Testis (tissue), 2 donors: ENCODE data around the gene LILRB1.
"Not testable (repeated sequence)": the region's sequence is repeated elsewhere in the genome, so short reads cannot be mapped to it uniquely, and the experiment has no call there.

Experiments
- CTCF ChIP-seq, 3 experiments: fragments of 450-650 bp in 2 of 3; fragments of 200-600 bp in 1 of 3; sonication (generic) in 1 of 3; IDR thresholded peaks; one replicate each; pipeline ENCODE4 v1.5.1; 2016 to 2019; ENCODE audit warnings: antibody characterized with exemption in 3 of 3, mild to moderate bottlenecking in 2 of 3, moderate library complexity in 1 of 3
- POLR2A ChIP-seq: fragments of 450-650 bp; IDR thresholded peaks from one replicate; pipeline ENCODE4 v1.6.1; 2017; ENCODE audit warnings: antibody characterized with exemption, mild to moderate bottlenecking, moderate library complexity

GRCh38 chr19:54630262-54630661 is at the start of gene LILRB1:
- TF ChIP-seq POLR2A; CTCF (IDR thresholded peaks at IDR 0.05): not testable (repeated sequence)
